Activated CD4-positive, alpha-beta T cell treated with anti-CD3 and anti-CD28 coated beads for 4 hours (primary cell): ENCODE data around the gene DCTN5.
"Not testable (repeated sequence)": the region's sequence is repeated elsewhere in the genome, so short reads cannot be mapped to it uniquely, and the experiment has no call there.

Source experiments
- DNase-seq, 2 donors: peaks; one replicate each; pipeline ENCODE4 v3.0.0-alpha.2; 2020

The DCTN5 gene

GRCh38 chr16:23694644-23695373 lies 53.5 kb downstream of the DCTN5 start:
- no peak for DNase-seq

GRCh38 chr16:23695756-23696155 lies 54.5 kb downstream of the DCTN5 start:
- no peak for DNase-seq

GRCh38 chr16:23699100-23699499 lies 57.8 kb downstream of the DCTN5 start:
- no peak for DNase-seq

GRCh38 chr16:23700093-23700492 lies 58.8 kb downstream of the DCTN5 start:
- DNase-seq = no peak

GRCh38 chr16:23700509-23700908 lies 59.2 kb downstream of the DCTN5 start:
- DNase-seq = no peak

- no peak for DNase-seq
Measured at GRCh38 chr16:23701045-23701444, 59.8 kb downstream of the DCTN5 start.

GRCh38 chr16:23702951-23703350 lies 61.7 kb downstream of the DCTN5 start:
- no peak for DNase-seq

- no peak for DNase-seq
Measured at GRCh38 chr16:23704772-23705516, 63.7 kb downstream of the DCTN5 start.

- DNase-seq = no peak
Measured at GRCh38 chr16:23705517-23705902, 64.2 kb downstream of the DCTN5 start.

- DNase-seq = no peak
Measured at GRCh38 chr16:23706439-23706838, 65.2 kb downstream of the DCTN5 start.

- DNase-seq = no peak
Measured at GRCh38 chr16:23709536-23709935, 68.3 kb downstream of the DCTN5 start.

GRCh38 chr16:23710008-23710407 lies 68.7 kb downstream of the DCTN5 start:
- no peak for DNase-seq

- DNase-seq = no peak
Measured at GRCh38 chr16:23710504-23710903, 69.2 kb downstream of the DCTN5 start.

- DNase-seq = no peak
Measured at GRCh38 chr16:23711785-23712184, 70.5 kb downstream of the DCTN5 start.

- DNase-seq = no peak
Measured at GRCh38 chr16:23712976-23713375, 71.7 kb downstream of the DCTN5 start, which contains the start of gene ERN2. Gene ERN2 (minus strand): TSS chr16:23713222. CDS start chr16:23713187, 35 bp downstream.

GRCh38 chr16:23716484-23716883 lies 75.2 kb downstream of the DCTN5 start:
- no peak for DNase-seq

GRCh38 chr16:23722613-23723240 lies 81.5 kb downstream of the DCTN5 start:
- not testable (repeated sequence) for DNase-seq

- DNase-seq = no peak
Measured at GRCh38 chr16:23724096-23724784, 83.0 kb downstream of the DCTN5 start.

- no peak for DNase-seq
Measured at GRCh38 chr16:23724785-23725131, 83.5 kb downstream of the DCTN5 start.

- no peak for DNase-seq
Measured at GRCh38 chr16:23726710-23727109, 85.4 kb downstream of the DCTN5 start.
